Ovary (tissue), 9 donors: Measurements from ENCODE around the gene GCN1. TPM values are rescaled to one million over a fixed set of nuclear protein-coding genes. Genes with fewer than 3 reads are reported as not detected.

Source experiments
- DNase-seq, 5 donors: peaks; one replicate each; pipeline ENCODE4 v3.0.0-alpha.2; 2019 to 2020
- H3K27ac ChIP-seq, 2 donors: fragments of 200-600 bp; one replicate each; pipeline versions ENCODE4 v1.5.1 to v1.8.0; 2019 to 2022
- H3K27me3 ChIP-seq: fragments of 200-600 bp; one replicate; pipeline ENCODE4 v1.8.0; 2022
- H3K36me3 ChIP-seq: fragments of 200-600 bp; sonication (generic); one replicate; pipeline ENCODE4 v1.5.1; 2019
- H3K4me1 ChIP-seq: one replicate; pipeline ENCODE4 v1.8.1; 2013; ENCODE audit warnings: mild to moderate bottlenecking, moderate library complexity; ENCODE audit not compliant: insufficient read depth
- H3K4me3 ChIP-seq: fragments of 200-600 bp; sonication (generic); one replicate; pipeline ENCODE4 v1.5.1; 2017
- H3K9me3 ChIP-seq, 2 donors: fragments of 200-600 bp in 1 of 2; sonication (generic) in 1 of 2; one replicate each; pipeline versions ENCODE4 v1.5.1 to v1.8.1; 2013 to 2019; ENCODE audit warnings: mild to moderate bottlenecking in 1 of 2, moderate library complexity in 1 of 2
- CTCF ChIP-seq, 3 donors: fragments of 450-650 bp in 2 of 3; fragments of 200-600 bp in 1 of 3; IDR thresholded peaks; one replicate each; pipeline versions ENCODE4 v1.5.1 to v1.8.0; 2016 to 2022; ENCODE audit warnings: antibody characterized with exemption in 3 of 3, mild to moderate bottlenecking in 1 of 3
- EP300 ChIP-seq: sonication (generic); formaldehyde crosslinking; IDR thresholded peaks from one replicate; pipeline ENCODE4 v1.6.1; 2017; ENCODE audit warnings: antibody characterized with exemption
- POLR2A ChIP-seq: fragments of 450-650 bp; IDR thresholded peaks from one replicate; pipeline ENCODE4 v1.6.1; 2017; ENCODE audit warnings: antibody characterized with exemption, mild to moderate bottlenecking, moderate library complexity
- WGBS, 3 donors: extraction: QIAGEN DNeasy Blood & Tissue Kit in 1 of 3; methylation state at CpG; one replicate each; pipeline versions ENCODE4 v1.1.5 to v1.1.7; 2013 to 2017; 5-methylcytosine and 5-hydroxymethylcytosine counted together
- intact Hi-C, 4 donors: fragments of 100-400 bp; cut with DNase I; formaldehyde crosslinking; loops; one replicate each; pipeline versions ENCODE4 v1.11.0 to v1.15.1; 2022 to 2023
- polyA plus RNA-seq, 2 donors: library from polyadenylated mRNA; stranded (reverse); fragments of 200-250 nt in 1 of 2; fragments of 350-450 nt in 1 of 2; fragmentation: Illumina TruSeq in 1 of 2; extraction: RNeasy Lipid Tissue Mini Kit (QIAGEN cat#74804) in 1 of 2; gene quantifications; one replicate each; pipeline ENCODE4 v1.2.3, GENCODE V29; 2013 to 2014
- total RNA-seq, 7 donors: library from RNA; depleted of rRNA in 2 of 7; stranded (reverse); fragments of >200 nt in 2 of 7; fragmentation: NEBNext Ultra II Directional in 3 of 7; extraction: Animal tissue kit (Norgen Biotek cat#: 25700) in 3 of 7; gene quantifications; one replicate each; pipeline versions ENCODE4 v1.1.0 to v1.2.4, GENCODE V29; 2016 to 2023
- donor health status: DM: no; HTN: no; CAD: no; lungs with moderate emphysema.
- donor health status: DM: no; HTN: no; CAD: no.
- donor health status: Bipolar disorder and iron deficiency.
- donor health status: DM: yes; HTN: yes; CAD: no.
- donor health status: DM: no; HTN: no; CAD: no.
- donor health status: DM: yes; HTN: yes; CAD: no.

Gene GCN1
- total and polyA plus RNA-seq, 9 donors: 22.6 to 86.2 (median 61.4) TPM

GRCh38 chr12:120230974-120231315 lies 36.4 kb upstream of the GCN1 start:
- peaks cover 42% of the 10 kb centered on the region for H3K4me1 ChIP-seq
- no peak overlapping the region for H3K4me3 ChIP-seq
- no peak for DNase-seq
- 51 to 64% (median 60%) methylated on average over 6 of the region's 6 CpGs for WGBS, 3 donors
- no peaks in the 10 kb centered on the region for H3K27me3 ChIP-seq
- no peaks in the 10 kb centered on the region for H3K36me3 ChIP-seq
- no peaks in the 10 kb centered on the region for H3K9me3 ChIP-seq
- peak overlapping the region; percentile 39 to 58 for H3K27ac ChIP-seq
- intact Hi-C loops: no loop called here
- TF ChIP-seq EP300 (no peak), POLR2A (no peak), CTCF (IDR thresholded peaks at IDR 0.05) (no peak)

GRCh38 chr12:120230326-120230973 lies 35.9 kb upstream of the GCN1 start:
- no peaks in the 10 kb centered on the region for H3K36me3 ChIP-seq
- peaks cover 42% of the 10 kb centered on the region for H3K4me1 ChIP-seq
- TF ChIP-seq POLR2A (no peak), EP300 (no peak), CTCF (IDR thresholded peaks at IDR 0.05) (no peak)
- H3K27me3 ChIP-seq: no peaks in the 10 kb centered on the region
- DNase-seq: peak in 4 of 5 donors; percentile 53 to 73 (median 69)
- peak overlapping the region; percentile 58 to 75 for H3K27ac ChIP-seq
- H3K9me3 ChIP-seq: no peaks in the 10 kb centered on the region
- WGBS, 3 donors: 15 to 30% (median 18%) methylated on average over 9 of the region's 9 CpGs
- H3K4me3 ChIP-seq: no peak overlapping the region
- intact Hi-C loops: no loop called here

GRCh38 chr12:120229487-120230325 lies 35.2 kb upstream of the GCN1 start:
- no peak for TF ChIP-seq CTCF (IDR thresholded peaks at IDR 0.05)
- Histone ChIP-seq H3K36me3 (no peaks in the 10 kb centered on the region), H3K9me3 (no peaks in the 10 kb centered on the region), H3K4me3 (no peak overlapping the region), H3K27me3 (no peaks in the 10 kb centered on the region), H3K27ac (peak overlapping the region; percentile 58 to 75), H3K4me1 (peaks cover 40% of the 10 kb centered on the region)
- DNase-seq: no peak
- 63 to 73% (median 68%) methylated on average over 12 of the region's 12 CpGs for WGBS, 3 donors
- intact Hi-C loops: loop anchor here in 2 of 4 donors (2.0 kb wide), 1 partner anchor 35 kb away; the partner anchor contains the start of gene PXN (in 2 of the 2)

- H3K4me3 ChIP-seq: no peak overlapping the region
- H3K27ac ChIP-seq: no peak overlapping the region
- H3K27me3 ChIP-seq: no peaks in the 10 kb centered on the region
- TF ChIP-seq POLR2A: no peak
- TF ChIP-seq EP300: no peak
- no peak for TF ChIP-seq CTCF (IDR thresholded peaks at IDR 0.05)
- intact Hi-C loops: loop anchor here in 2 of 4 donors (2.0 kb wide), 1 partner anchor 36 kb away; the partner anchor contains the start of gene PXN (in 2 of the 2)
- no peaks in the 10 kb centered on the region for H3K9me3 ChIP-seq
- no peaks in the 10 kb centered on the region for H3K36me3 ChIP-seq
- H3K4me1 ChIP-seq: peaks cover 38% of the 10 kb centered on the region
- peak in 2 of 5 donors; percentile 46 to 61 for DNase-seq
- WGBS, 3 donors: 39 to 42% (median 41%) methylated on average over 7 of the region's 7 CpGs
Observed at GRCh38 chr12:120229071-120229486, 34.6 kb upstream of the GCN1 start.
